DND-41 (cell line): ENCODE measurements around the gene GOLGA2.

Source experiments
- ATAC-seq: fragments of 200-7000 bp; cut with Tn5 transposase; 3 replicates; pipeline ENCODE4 v1.9.1; 2021; ENCODE audit warnings: low read depth; ENCODE audit not compliant: insufficient read depth
- DNase-seq: peaks from one replicate; pipeline ENCODE4 v3.0.0-alpha.2; 2020
- H2AFZ ChIP-seq: 2 replicates; pipeline ENCODE4 v1.6.0; 2012; ENCODE audit warnings: low read depth, low read length
- H3K27ac ChIP-seq: 2 replicates; pipeline ENCODE4 v1.5.1; 2012; ENCODE audit warnings: low read length, inconsistent platforms
- H3K27me3 ChIP-seq: fragments of 200-600 bp; sonication (generic); 2 replicates; pipeline ENCODE4 v1.6.0; 2012; ENCODE audit warnings: low read length, mild to moderate bottlenecking, inconsistent platforms; ENCODE audit not compliant: insufficient read depth, poor library complexity
- H3K36me3 ChIP-seq: 2 replicates; pipeline ENCODE4 v1.5.1; 2012; ENCODE audit warnings: low read length, inconsistent platforms; ENCODE audit not compliant: insufficient read depth
- H3K4me1 ChIP-seq: 2 replicates; pipeline ENCODE4 v1.5.1; 2012; ENCODE audit warnings: mild to moderate bottlenecking, low read length; ENCODE audit not compliant: insufficient read depth
- H3K4me2 ChIP-seq: 2 replicates; pipeline ENCODE4 v1.6.0; 2012; ENCODE audit warnings: mild to moderate bottlenecking, moderate library complexity, low read length, inconsistent platforms; ENCODE audit not compliant: insufficient read depth
- H3K4me3 ChIP-seq, 2 experiments: fragments of 200-600 bp in 1 of 2; shearing (Covaris generic) in 1 of 2; 2 replicates each; pipeline ENCODE4 v1.5.1; 2012 to 2016; ENCODE audit warnings: inconsistent platforms in 2 of 2, low read length in 2 of 2, mild to moderate bottlenecking in 2 of 2, low read depth in 1 of 2, moderate library complexity in 1 of 2
- H3K79me2 ChIP-seq: 2 replicates; pipeline ENCODE4 v1.6.0; 2012; ENCODE audit warnings: low read length, inconsistent platforms; ENCODE audit not compliant: insufficient read depth
- H3K9ac ChIP-seq: 2 replicates; pipeline ENCODE4 v1.6.0; 2012; ENCODE audit warnings: low read depth, mild to moderate bottlenecking, inconsistent platforms, low read length, moderate library complexity
- H3K9me3 ChIP-seq: 2 replicates; pipeline ENCODE4 v1.5.1; 2012; ENCODE audit warnings: low read length, moderate library complexity, mild to moderate bottlenecking, inconsistent platforms; ENCODE audit not compliant: insufficient read depth, severe bottlenecking
- H4K20me1 ChIP-seq: 2 replicates; pipeline ENCODE4 v1.6.0; 2012; ENCODE audit warnings: low read length; ENCODE audit not compliant: insufficient read depth
- CTCF ChIP-seq: IDR thresholded peaks from 2 replicates; pipeline ENCODE4 v1.5.1; 2012; ENCODE audit warnings: borderline replicate concordance, low read length, moderate library complexity, mild to moderate bottlenecking; ENCODE audit not compliant: poor library complexity, severe bottlenecking; ENCODE audit errors: extremely low read depth
- EZH2 ChIP-seq: IDR thresholded peaks from 3 replicates; pipeline ENCODE4 v1.6.1; 2012; ENCODE audit warnings: borderline replicate concordance, low read depth, mild to moderate bottlenecking, moderate library complexity, low read length, inconsistent platforms; ENCODE audit not compliant: severe bottlenecking

The GOLGA2 gene

GRCh38 chr9:128266868-128267590 lies 8.8 kb downstream of the GOLGA2 start:
- ATAC-seq = no peak
- Histone ChIP-seq H3K79me2 (no peaks in the 10 kb centered on the region), H4K20me1 (no peaks in the 10 kb centered on the region), H3K27me3 (no peaks in the 10 kb centered on the region), H3K4me2 (no peak overlapping the region), H3K27ac (no peak overlapping the region), H3K4me1 (no peaks in the 10 kb centered on the region), H3K36me3 (peaks cover 32% of the 10 kb centered on the region), H3K4me3 (no peak overlapping the region), H2AFZ (no peak overlapping the region), H3K9me3 (no peaks in the 10 kb centered on the region), H3K9ac (no peak overlapping the region)
- DNase-seq = no peak
- TF ChIP-seq EZH2 (no peak), CTCF (no peak)

GRCh38 chr9:128265348-128265847 lies 10.4 kb downstream of the GOLGA2 start:
- ATAC-seq (no peak), DNase-seq (no peak)
- TF ChIP-seq EZH2 (no peak), CTCF (no peak)
- H3K27ac ChIP-seq = no peak overlapping the region
- no peaks in the 10 kb centered on the region for H3K27me3 ChIP-seq
- H2AFZ ChIP-seq = no peak overlapping the region
- H3K36me3 ChIP-seq = peaks cover 36% of the 10 kb centered on the region
- no peaks in the 10 kb centered on the region for H3K79me2 ChIP-seq
- H3K4me2 ChIP-seq = no peak overlapping the region
- H3K4me1 ChIP-seq = no peaks in the 10 kb centered on the region
- H3K9me3 ChIP-seq = no peaks in the 10 kb centered on the region
- no peak overlapping the region for H3K9ac ChIP-seq
- H3K4me3 ChIP-seq = no peak overlapping the region
- no peaks in the 10 kb centered on the region for H4K20me1 ChIP-seq

- Histone ChIP-seq H3K4me3 (no peak overlapping the region), H3K4me1 (no peaks in the 10 kb centered on the region), H4K20me1 (no peaks in the 10 kb centered on the region), H3K36me3 (peaks cover 55% of the 10 kb centered on the region), H3K9me3 (no peaks in the 10 kb centered on the region), H3K27me3 (no peaks in the 10 kb centered on the region), H3K79me2 (no peaks in the 10 kb centered on the region), H2AFZ (no peak overlapping the region), H3K27ac (no peak overlapping the region), H3K4me2 (no peak overlapping the region), H3K9ac (no peak overlapping the region)
- ATAC-seq = no peak
- no peak for DNase-seq
- TF ChIP-seq CTCF (no peak), EZH2 (no peak)
These were observed 13.1 kb downstream of the GOLGA2 start for GRCh38 chr9:128262687-128263086.
